ENCODE data around the gene PRR30.

The PRR30 gene

DNA sequence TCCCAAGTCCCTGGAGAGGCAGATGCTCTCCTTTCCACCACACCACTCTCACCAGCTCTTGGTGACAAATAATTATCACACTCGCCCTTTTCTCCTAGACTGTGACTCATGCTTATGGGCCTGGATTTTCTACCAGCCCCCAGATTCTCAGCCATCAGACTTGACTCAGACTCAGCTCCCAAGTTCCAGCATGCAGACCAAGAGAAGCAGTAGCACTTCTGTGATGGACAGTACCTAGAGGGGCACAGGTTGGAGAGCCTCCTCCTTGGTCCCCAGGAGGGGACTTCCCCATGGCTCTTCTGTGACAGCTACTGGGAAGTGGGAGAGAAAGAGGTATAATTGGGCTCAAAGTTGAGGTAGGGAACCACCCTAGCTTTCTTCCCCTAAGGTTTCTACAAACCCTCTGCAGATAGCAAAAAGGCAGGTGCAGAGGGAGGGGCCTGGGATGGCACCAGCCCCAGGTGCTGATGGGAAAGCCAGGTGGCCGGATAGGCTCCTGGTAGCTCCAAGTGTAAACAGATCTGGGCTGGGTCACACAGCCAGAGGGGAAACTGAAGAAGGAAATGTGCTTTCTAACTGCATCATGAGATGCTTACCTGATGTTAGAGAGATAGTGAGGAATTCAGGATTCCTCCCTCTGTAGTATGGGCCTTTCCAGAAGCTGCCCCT lies 13.7 kb upstream of the PRR30 start:
- no peak for DNase-seq

DNA sequence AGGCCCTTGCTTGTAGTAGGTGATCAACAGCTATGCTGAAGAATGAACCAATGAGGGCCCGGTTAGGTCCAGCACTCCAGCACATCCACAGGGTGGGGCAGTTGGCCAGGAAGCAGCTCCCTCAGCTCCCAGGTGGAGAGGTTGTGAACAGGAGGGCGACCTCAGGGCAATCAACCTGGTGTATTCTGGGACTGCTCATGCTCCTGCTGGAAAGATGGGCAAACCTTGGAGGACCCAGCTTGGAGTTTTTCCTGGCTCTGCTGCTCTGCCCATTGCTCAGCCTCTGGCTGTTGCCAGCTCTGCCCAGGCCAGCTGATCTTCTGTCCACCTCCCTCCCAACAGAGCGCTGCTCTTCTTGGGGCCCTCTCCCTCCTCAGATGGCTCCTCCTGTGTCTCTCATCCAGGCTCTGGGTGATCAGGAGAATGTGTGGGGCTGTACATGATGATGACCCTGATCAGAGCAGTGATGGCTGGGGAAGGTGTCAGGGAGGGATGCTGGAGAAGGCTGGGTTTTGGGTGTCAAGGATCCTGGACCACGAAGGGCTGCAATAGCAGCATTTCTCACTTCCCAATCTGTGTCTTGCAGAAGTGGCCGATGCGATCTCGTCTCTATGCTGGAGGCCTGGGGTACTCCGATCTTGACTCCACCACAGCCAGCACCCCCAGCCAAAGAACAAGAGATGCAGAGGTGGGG lies 13.0 kb upstream of the PRR30 start:
- no peak for DNase-seq

DNA sequence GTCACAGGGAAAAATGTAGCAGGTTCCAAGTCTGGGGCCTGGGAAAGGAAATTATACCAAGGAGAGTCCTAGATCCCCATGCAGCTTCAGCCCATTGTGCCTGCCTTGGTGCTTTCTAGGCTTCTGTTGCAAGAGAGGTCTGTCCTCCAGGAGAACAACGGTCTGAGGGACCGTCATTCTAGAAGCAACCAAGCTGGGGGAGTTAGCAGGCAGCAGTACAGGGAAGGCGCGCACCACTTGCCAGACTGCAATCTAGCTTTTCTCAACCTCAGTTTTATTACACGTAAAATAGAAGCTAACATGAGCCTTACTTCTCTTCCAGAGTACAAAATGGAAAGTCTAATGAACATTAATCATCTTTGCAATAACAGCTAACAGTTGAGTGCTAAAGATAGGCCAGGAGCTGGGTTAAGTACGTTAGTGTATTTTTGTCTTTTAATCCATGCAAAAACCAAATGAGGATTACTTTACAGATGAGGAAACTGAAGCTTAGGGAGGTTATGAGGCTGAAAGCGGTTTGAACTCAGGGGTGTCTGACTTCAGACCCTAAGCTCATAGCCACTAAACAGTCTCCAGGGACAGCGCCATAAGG lies 11.5 kb upstream of the PRR30 start:
- no peak for DNase-seq

DNA sequence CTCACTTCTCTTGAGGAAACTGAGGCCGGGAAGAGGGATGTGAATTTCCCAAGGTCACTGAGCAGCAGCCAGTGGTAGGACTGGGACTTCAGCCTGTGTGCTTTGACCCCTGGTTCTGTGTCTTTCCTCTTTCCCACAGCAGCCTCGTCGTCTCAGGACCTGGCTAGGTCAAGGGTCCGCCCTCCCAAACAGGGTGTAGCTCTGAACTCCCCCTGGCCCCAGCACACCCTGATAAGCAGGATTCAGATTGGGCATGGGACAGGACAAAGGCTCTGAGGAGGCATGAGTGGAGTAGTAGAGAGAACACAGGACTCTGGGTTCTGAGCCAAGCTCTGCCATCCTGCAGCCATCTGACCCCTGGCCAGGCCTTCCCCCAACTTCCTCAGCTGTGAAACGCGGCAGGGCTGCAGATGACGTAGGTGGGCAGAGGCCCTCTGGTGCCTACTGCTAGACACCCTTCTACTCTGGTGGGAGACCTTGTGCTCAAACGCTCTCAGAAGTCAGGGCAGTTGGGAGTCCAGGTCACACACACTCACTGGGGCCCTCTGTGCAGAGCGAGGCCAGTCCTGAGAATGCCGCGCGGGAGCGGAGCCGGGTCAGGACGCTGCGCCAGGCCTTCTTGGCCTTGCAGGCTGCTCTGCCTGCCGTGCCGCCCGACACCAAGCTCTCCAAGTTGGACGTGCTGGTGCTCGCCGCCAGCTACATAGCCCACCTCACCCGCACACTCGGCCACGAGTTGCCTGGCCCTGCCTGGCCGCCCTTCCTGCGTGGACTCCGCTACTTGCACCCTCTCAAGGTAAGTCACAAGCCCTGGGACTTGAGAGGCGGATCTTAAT lies 10.6 kb upstream of the PRR30 start:
- DNase-seq = no peak

DNA sequence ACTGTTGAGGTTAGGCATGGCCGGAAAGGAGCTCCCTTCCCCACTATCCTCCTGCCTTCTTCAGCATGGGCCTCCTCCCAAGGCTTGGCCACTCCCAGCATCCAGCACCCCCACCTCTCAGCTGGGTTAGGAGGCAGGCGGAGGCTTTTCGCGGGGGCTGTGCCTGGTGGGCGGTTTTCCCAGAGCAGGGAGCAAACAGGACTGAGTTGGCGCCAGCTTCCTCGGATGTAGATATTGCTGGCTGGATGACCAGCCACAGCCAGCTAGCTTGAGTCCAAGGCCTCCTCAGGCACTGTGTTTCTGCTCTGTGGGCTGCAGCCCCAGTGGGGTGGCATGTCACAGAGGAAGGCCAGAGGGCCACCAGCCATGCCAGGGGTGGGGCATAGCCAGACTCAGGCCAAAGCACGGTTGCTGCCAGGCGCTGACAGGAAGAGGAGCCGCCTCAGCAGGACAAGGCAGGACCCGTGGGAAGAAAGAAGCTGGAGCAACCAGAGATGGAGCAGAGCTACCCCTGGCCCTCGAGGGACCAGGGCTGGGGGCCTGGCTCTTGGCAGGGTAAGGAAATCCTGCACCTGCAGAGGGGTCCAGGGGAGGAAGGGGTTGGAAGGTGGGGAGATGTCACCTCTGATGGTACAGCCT lies 9.7 kb upstream of the PRR30 start, which contains the start of gene TCF23:
TCF23 (plus strand) TSS at position 204 of the 639 bp plus-strand sequence; CDS start at position 334, 130 bp downstream.
- peak; percentile 48 for DNase-seq

DNA sequence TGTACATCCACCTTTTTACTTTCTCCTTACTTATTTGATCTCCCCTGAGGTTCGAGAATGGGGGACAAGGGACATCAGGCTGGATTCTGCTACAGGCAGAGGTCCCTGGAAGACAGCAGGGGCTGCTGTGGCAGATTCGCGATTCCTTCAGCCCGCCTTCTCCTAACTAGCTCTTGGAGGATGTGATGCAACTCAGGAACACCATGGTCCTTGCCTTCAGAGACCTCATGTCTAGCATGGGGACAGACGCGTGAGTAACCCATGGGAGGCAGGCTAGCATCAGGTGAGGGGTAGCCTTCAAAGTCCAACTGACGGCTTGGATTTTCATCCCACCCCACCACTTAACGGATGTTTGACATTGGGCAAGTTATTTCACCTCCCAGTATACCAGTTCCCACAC lies 8.7 kb upstream of the PRR30 start:
- DNase-seq = no peak

DNA sequence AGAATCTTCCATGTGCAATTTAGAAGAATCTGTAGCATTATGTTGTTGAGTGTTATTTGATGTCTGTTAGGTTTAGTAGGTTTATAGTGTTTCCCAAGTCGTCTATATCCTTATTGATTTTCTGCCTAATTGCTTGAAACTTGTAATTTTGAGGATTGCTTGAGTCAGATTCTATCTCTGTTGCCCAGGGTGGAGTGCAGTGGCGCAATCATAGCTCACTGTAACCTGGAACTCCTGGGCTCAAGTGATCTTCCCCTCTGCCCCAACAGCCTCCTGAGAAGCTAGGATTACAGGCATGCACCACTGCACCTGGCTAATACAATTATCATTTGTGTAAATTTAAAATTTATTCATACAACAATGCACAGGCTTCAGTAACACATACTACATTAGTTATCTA lies 6.5 kb upstream of the PRR30 start:
- DNase-seq = no peak

DNA sequence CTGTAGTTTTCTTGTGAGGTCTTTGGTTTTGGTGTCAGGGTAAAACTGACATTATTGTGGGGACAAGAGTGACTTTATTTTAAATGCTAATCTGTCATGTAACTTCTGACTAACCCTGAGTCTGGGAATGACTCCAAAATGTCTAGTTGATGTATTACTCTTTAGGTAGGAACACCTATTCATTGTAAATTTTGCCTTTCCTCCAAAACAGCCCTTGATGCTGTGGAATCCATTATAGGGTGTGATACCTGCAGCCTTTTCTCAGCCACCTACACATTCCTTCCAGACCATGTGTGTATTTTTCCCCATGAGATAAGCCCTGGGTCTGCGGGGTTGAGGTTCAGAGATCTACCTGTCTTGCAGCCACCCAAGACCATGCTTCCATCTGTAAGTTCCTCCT lies 4.1 kb upstream of the PRR30 start:
- no peak for DNase-seq

DNA sequence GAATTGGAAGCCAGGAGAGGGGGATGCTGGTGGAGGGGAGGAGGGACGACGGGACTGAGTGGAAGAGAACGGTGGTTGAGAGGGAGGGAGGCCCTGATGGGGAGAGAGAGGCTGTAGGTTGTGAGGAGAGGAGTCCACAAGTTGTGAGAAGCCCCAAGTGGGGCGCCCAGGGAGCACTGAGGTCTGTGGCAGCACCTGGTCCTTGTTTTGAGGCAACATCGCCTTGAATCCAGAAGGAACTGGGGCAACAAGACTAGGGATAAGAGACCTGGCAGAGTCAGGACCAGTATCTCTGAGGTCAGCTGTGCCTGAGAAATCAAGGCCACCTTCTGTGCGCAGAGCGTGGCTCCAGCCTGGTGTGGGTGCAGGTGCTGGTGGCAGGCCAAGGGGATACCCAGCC lies 1.1 kb downstream of the PRR30 start:
- no peak for DNase-seq

DNA sequence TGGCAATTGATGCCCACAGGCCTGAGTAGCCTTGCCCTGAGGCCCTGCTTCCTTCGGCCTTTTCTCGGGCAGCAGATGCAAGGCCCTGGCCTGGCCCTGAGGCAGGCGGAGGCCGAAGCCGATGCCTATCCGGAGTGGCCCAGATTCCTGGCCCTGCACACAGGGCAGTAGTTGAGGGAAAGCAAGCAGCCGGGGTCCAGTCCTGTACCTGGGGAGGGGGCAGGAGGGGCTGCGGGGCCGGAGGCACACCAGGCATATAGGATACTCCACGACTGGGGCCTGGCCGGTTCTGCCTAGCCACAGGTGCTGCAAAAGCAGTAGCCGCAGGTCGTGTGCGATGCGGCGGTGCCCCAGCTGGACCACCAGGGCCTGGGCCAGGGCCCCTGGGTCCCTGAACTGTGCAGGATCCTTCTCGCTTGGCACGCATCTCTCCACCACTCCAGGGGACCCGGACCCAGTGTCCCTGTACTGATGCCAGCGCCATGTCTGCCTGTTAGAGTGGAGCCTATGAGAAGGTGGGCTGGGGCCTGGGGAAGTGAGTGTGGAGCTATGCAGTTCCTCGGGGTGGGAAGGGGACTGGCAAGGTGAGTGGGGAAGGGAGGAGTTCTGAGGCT lies 1.8 kb downstream of the PRR30 start:
- DNase-seq = no peak

DNA sequence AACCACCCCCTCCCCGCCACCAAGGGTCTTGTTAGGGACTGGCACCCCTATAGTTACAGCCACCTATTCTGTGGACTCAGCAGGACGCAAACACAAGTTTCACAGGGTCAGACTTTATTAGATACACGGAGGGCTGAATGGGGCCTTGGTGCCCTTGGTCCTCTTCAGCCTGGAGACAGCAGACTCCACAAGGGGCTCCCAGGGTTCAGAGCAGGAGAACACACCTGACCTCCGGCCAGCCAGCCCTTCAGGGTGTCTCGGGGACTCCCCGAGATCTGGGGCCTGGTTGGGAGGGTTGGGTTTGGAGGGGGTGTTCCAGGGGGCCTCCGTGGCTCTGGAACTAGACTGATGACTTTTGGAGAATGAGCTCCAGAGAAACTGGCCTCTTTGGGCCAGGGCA lies 2.5 kb downstream of the PRR30 start:
- no peak for DNase-seq

DNA sequence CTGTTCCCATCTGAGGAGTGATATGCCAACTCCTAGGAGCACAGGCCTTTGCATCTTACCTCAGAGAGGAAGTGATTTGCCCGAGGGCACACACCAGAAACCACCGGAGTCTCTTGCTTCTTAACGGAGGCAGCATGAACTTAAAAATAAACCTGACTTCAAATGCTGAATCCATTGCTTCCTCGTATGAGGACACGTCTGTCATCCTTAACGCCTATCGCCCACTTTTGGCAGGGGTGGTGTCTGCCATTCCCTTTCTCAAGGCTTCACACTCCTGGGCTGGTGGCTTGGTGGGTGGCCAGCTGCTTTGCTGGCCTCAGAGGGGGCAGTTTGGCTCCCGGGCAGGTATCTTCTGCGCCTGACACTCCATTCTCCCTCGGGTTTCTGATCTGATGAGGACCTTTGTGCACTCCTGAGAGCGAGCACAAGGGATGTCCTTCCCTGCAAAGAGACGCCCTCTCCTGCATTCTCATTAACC lies 3.7 kb downstream of the PRR30 start:
- no peak for DNase-seq

DNA sequence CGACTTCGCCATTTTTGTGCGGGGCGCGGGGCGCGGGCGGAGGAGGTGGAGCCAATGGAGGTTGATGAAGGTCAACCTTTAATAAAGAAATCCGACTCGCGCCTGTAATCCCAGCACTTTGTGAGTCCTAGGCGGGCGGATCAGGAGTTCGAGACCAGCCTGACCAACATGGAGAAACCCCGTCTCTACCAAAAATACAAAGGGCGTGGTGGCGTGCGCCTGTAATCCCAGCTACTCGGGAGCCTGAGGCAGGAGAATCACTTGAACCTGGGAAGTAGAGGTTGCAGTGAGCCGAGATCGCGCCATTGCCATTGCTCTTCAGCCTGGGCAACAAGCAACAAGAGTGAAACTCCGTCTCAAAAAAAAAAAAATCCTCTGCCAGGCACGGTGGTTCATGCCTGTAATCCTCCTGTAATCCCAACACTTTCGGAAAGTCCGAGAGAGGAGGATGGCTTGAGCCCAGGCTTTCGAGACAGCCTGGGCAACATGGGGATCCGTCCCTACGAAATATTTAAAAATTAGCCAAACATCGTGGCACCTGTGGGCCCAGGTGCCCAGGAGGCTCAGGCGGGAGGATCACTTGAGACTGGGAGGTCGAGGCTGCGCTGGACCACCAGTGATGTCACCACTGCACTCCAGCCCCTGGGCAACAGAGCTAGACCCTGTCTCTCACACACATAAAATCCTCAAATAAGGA lies 4.3 kb downstream of the PRR30 start:
- no peak for DNase-seq

DNA sequence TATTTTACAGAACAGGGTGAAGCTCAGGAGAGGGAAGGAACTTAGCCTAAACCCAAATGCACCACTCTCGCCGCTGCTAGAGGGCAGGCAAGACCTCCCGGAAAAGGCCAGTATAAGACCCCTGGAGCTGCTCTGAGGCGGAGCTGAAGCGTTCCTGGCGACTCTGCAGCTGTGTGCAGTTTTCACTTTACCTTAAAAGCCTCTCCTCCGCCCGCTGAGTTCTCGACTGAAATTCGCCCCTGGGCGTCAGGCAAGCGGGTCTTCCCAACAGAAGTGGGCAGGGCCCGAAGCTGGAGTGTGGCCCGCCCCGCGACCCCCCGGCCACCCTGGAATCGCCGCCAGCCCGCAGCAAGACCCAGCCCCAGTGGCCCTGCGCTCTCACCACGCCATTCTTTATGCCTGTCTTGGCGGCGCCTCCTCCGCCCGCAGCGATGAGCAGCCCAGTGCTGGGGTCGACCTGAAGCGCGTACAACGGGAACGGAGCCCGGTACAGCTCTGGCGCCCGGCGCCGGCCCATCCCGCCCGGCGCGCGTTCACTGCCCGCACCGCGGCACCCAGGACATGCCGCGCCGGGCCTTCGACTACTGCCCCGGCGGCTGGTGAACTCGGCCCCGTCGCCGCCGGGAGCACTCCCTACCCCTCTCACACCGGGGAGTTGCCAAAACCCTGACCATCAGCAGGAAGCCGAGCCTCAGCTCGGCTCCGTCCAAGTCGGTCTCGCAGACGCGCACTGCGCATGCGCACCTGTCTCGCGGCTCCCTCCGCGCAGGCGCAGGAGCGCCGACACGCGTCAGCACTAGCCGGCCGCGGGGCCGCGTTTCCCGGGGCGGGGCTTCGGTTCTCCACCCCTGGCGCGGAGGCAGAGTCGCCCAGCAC lies 5.1 kb downstream of the PRR30 start, which contains the start of gene PREB:
PREB (minus strand) TSS at position 732 of the 876 bp plus-strand sequence; CDS start at position 517, 215 bp downstream.
- peak; percentile 98 for DNase-seq

DNA sequence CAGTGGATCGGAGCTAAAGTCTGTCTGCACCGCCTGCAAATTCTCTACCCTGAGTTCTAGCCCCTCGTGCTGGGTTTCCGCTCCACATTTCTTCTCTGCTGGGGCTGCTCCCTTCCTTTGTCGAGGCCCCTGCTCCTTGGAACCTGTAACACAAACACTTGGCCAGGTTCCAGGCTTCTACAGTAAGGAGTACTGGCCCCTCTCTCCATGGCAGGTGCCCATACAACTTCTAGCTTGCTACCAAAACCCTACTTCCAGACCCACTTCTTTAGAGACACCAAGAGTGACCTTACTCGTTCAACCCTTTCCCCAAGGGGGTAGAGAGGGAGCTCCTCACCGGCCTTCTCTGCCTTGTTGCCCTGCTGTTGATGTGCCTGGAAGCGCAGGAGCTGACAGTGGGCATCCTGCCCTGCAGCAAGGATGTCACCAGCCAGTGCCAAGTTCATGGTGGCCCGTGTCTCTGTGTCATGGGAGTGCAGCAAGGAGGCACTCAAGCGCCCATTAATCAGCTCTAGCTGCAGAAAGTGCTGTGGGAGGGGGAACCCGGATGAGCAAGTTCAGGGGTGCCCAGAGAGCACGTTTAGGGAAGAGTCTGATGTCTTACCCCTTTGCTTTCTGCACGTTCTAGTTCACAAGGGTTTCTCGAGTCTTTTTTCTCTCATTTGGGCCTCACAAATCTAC lies 5.9 kb downstream of the PRR30 start:
- DNase-seq = no peak

DNA sequence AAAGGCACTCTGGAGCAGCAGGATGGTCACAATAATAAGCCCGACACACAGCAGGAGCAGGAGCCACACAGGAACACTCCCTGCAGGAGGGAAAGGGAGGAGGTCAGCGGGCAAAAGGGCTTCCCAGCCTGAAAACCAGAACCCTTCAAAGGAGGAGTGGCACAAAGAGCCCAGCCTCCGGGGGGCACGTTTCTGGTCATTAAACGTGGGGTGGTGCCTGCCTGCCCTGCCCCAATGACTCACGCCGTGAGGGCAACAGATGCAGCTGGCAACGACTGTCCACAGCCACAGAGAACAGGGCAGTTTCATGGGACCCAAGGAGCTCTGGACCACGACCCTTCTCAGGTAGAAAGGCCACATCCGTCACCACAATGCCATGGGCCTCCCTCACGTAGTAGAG lies 7.8 kb downstream of the PRR30 start:
- DNase-seq = no peak

DNA sequence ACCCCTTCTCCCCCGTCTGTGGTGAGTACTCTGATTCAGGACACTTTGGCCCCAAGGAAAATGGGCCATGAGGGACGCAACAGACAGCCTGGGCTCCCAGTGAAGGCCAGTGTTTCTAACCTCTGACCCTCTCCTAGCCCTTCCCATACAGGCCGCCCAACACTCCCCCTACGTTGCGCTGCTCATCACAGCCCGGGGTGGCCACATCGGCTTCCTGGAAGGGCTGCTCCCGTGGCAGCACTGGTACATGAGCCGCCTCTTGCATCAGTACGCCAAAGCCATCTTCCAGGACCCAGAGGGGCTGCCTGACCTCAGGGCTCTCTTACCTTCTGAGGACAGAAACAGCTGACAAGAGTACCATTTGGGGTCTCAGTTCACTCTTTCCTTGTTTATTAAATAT lies 8.8 kb downstream of the PRR30 start:
- DNase-seq = no peak

DNA sequence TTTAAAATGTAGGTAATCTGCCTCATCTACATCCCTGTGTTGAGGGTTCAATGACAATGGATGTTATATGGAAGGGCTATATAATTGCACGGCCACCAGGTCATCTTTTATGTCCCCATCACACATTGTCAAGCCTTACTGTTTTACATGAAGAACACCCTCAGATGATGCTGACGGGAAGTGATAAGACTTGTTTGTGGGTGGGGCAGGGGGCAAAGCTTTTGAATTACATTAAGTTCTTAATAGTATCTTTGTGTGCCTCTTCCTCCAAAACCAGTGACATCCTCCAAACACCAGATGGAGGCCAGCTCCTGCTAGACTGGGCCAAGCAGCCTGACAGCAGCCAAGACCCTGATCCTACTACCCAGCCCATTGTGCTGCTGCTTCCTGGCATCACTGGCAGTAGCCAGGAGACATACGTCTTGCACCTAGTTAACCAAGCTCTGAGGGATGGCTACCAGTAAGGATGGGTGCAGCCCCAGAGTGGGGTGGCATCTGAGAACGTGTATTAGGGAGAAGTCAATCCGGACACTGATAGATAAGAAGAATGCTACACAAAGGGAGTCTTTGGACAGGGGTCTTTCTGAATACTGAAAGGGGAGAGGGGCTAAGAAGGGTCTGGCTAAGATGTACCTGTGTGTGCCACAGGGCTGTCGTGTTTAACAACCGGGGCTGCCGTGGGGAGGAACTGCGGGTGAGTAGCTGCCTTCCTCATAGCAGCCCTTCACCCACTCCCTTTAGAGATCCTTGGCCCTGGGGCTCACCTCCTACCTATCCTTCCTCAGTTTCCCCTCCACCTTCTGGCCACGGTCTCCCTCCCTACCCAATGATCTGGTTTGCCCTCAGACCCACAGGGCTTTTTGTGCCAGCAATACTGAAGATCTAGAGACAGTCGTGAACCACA lies 10.3 kb downstream of the PRR30 start:
- DNase-seq = no peak
